ENCODE data around the gene GXYLT2. TPM values are rescaled to one million over a fixed set of nuclear protein-coding genes. Genes with fewer than 3 reads are reported as not detected.

GXYLT2 gene
- total RNA-seq, 1 donor from 2014 or later: not detected

GRCh38 chr3:72899349-72899765 is 11.5 kb downstream of the GXYLT2 start:
- H3K4me1 Mint-ChIP-seq (ENCODE audit: low read depth): no peaks in the 10 kb centered on the region
- peaks cover 12% of the 10 kb centered on the region for H3K27me3 Mint-ChIP-seq (ENCODE audit: low read depth)

GRCh38 chr3:72900048-72900447 is 12.2 kb downstream of the GXYLT2 start:
- Mint-ChIP-seq H3K36me3 (ENCODE audit: low read depth) (no peaks in the 10 kb centered on the region), H3K9me3 (no peaks in the 10 kb centered on the region), H3K27me3 (ENCODE audit: low read depth) (peaks cover 12% of the 10 kb centered on the region), H3K4me3 (ENCODE audit: low read depth) (no peak overlapping the region), H3K27ac (no peak overlapping the region), H3K4me1 (ENCODE audit: low read depth) (no peaks in the 10 kb centered on the region)
- no peak for DNase-seq (ENCODE audit: low spot score)
- intact Hi-C loops (cut with micrococcal nuclease): no loop called here

More at GRCh38 chr3:72899349-72899765, 11.5 kb downstream of the GXYLT2 start:
- no peak overlapping the region for H3K4me3 Mint-ChIP-seq (ENCODE audit: low read depth)
- H3K9me3 Mint-ChIP-seq: no peaks in the 10 kb centered on the region
- H3K27ac Mint-ChIP-seq: no peak overlapping the region
- no peak for DNase-seq (ENCODE audit: low spot score)
- no peaks in the 10 kb centered on the region for H3K36me3 Mint-ChIP-seq (ENCODE audit: low read depth)
- intact Hi-C loops (cut with micrococcal nuclease): no loop called here

GRCh38 chr3:72901840-72902239 is 14.0 kb downstream of the GXYLT2 start:
- no peaks in the 10 kb centered on the region for H3K4me1 Mint-ChIP-seq (ENCODE audit: low read depth)
- H3K27ac Mint-ChIP-seq: no peak overlapping the region
- intact Hi-C loops (cut with micrococcal nuclease): no loop called here

GRCh38 chr3:72903004-72903403 is 15.2 kb downstream of the GXYLT2 start:
- H3K9me3 Mint-ChIP-seq: no peaks in the 10 kb centered on the region
- H3K36me3 Mint-ChIP-seq (ENCODE audit: low read depth): no peaks in the 10 kb centered on the region
- no peak for DNase-seq (ENCODE audit: low spot score)
- H3K4me3 Mint-ChIP-seq (ENCODE audit: low read depth): no peak overlapping the region
- H3K4me1 Mint-ChIP-seq (ENCODE audit: low read depth): no peaks in the 10 kb centered on the region
- intact Hi-C loops (cut with micrococcal nuclease): no loop called here
- peaks cover 9% of the 10 kb centered on the region for H3K27me3 Mint-ChIP-seq (ENCODE audit: low read depth)
- H3K27ac Mint-ChIP-seq: no peak overlapping the region

More at GRCh38 chr3:72901840-72902239, 14.0 kb downstream of the GXYLT2 start:
- no peak for DNase-seq (ENCODE audit: low spot score)
- H3K9me3 Mint-ChIP-seq: no peaks in the 10 kb centered on the region
- H3K4me3 Mint-ChIP-seq (ENCODE audit: low read depth): no peak overlapping the region
- peaks cover 6% of the 10 kb centered on the region for H3K27me3 Mint-ChIP-seq (ENCODE audit: low read depth)
- no peaks in the 10 kb centered on the region for H3K36me3 Mint-ChIP-seq (ENCODE audit: low read depth)

- DNase-seq (ENCODE audit: low spot score): no peak
- intact Hi-C loops (cut with micrococcal nuclease): no loop called here
- Mint-ChIP-seq H3K27ac (no peak overlapping the region), H3K9me3 (no peaks in the 10 kb centered on the region), H3K4me3 (ENCODE audit: low read depth) (no peak overlapping the region), H3K36me3 (ENCODE audit: low read depth) (no peaks in the 10 kb centered on the region), H3K27me3 (ENCODE audit: low read depth) (peaks cover 9% of the 10 kb centered on the region), H3K4me1 (ENCODE audit: low read depth) (no peaks in the 10 kb centered on the region)
Observed at GRCh38 chr3:72904163-72904562, 16.3 kb downstream of the GXYLT2 start.

- H3K4me1 Mint-ChIP-seq (ENCODE audit: low read depth): no peaks in the 10 kb centered on the region
- DNase-seq (ENCODE audit: low spot score): no peak
- H3K27me3 Mint-ChIP-seq (ENCODE audit: low read depth): peaks cover 7% of the 10 kb centered on the region
- no peak overlapping the region for H3K27ac Mint-ChIP-seq
- intact Hi-C loops (cut with micrococcal nuclease): no loop called here
- H3K4me3 Mint-ChIP-seq (ENCODE audit: low read depth): no peak overlapping the region
- H3K9me3 Mint-ChIP-seq: no peaks in the 10 kb centered on the region
- no peaks in the 10 kb centered on the region for H3K36me3 Mint-ChIP-seq (ENCODE audit: low read depth)
Observed at GRCh38 chr3:72906154-72906553, 18.3 kb downstream of the GXYLT2 start.

GRCh38 chr3:72907131-72907711 is 19.4 kb downstream of the GXYLT2 start:
- Mint-ChIP-seq H3K27ac (no peak overlapping the region), H3K27me3 (ENCODE audit: low read depth) (peaks cover 7% of the 10 kb centered on the region), H3K9me3 (no peaks in the 10 kb centered on the region), H3K4me3 (ENCODE audit: low read depth) (no peak overlapping the region), H3K36me3 (ENCODE audit: low read depth) (no peaks in the 10 kb centered on the region), H3K4me1 (ENCODE audit: low read depth) (no peaks in the 10 kb centered on the region)
- DNase-seq (ENCODE audit: low spot score): no peak
- intact Hi-C loops (cut with micrococcal nuclease): loop anchor here (1.0 kb wide), 1 partner anchor 9 kb away; no protein-coding TSS in a partner anchor

GRCh38 chr3:72907731-72908620 is 20.1 kb downstream of the GXYLT2 start:
- Mint-ChIP-seq H3K27ac (no peak overlapping the region), H3K4me1 (ENCODE audit: low read depth) (no peaks in the 10 kb centered on the region), H3K4me3 (ENCODE audit: low read depth) (no peak overlapping the region), H3K9me3 (no peaks in the 10 kb centered on the region), H3K27me3 (ENCODE audit: low read depth) (peaks cover 7% of the 10 kb centered on the region), H3K36me3 (ENCODE audit: low read depth) (no peaks in the 10 kb centered on the region)
- no peak for DNase-seq (ENCODE audit: low spot score)
- intact Hi-C loops (cut with micrococcal nuclease): loop anchor here (1.0 kb wide), 1 partner anchor 10 kb away; no protein-coding TSS in a partner anchor

- DNase-seq (ENCODE audit: low spot score): no peak
- Mint-ChIP-seq H3K9me3 (no peaks in the 10 kb centered on the region), H3K4me1 (ENCODE audit: low read depth) (no peaks in the 10 kb centered on the region), H3K4me3 (ENCODE audit: low read depth) (no peak overlapping the region), H3K27ac (no peak overlapping the region), H3K36me3 (ENCODE audit: low read depth) (no peaks in the 10 kb centered on the region), H3K27me3 (ENCODE audit: low read depth) (peaks cover 5% of the 10 kb centered on the region)
- intact Hi-C loops (cut with micrococcal nuclease): no loop called here
Observed at GRCh38 chr3:72909591-72909990, 21.7 kb downstream of the GXYLT2 start.

GRCh38 chr3:72912532-72912931 is 24.7 kb downstream of the GXYLT2 start:
- Mint-ChIP-seq H3K27me3 (ENCODE audit: low read depth) (peaks cover 4% of the 10 kb centered on the region), H3K27ac (no peak overlapping the region), H3K4me3 (ENCODE audit: low read depth) (no peak overlapping the region), H3K9me3 (no peaks in the 10 kb centered on the region), H3K4me1 (ENCODE audit: low read depth) (no peaks in the 10 kb centered on the region), H3K36me3 (ENCODE audit: low read depth) (no peaks in the 10 kb centered on the region)
- DNase-seq (ENCODE audit: low spot score): no peak
- intact Hi-C loops (cut with micrococcal nuclease): no loop called here

GRCh38 chr3:72914383-72914782 is 26.5 kb downstream of the GXYLT2 start:
- Mint-ChIP-seq H3K9me3 (no peaks in the 10 kb centered on the region), H3K27me3 (ENCODE audit: low read depth) (no peaks in the 10 kb centered on the region), H3K36me3 (ENCODE audit: low read depth) (no peaks in the 10 kb centered on the region), H3K27ac (no peak overlapping the region), H3K4me3 (ENCODE audit: low read depth) (no peak overlapping the region), H3K4me1 (ENCODE audit: low read depth) (no peaks in the 10 kb centered on the region)
- intact Hi-C loops (cut with micrococcal nuclease): no loop called here
- no peak for DNase-seq (ENCODE audit: low spot score)

- DNase-seq (ENCODE audit: low spot score): no peak
- Mint-ChIP-seq H3K27ac (no peak overlapping the region), H3K9me3 (no peaks in the 10 kb centered on the region), H3K4me1 (ENCODE audit: low read depth) (no peaks in the 10 kb centered on the region), H3K27me3 (ENCODE audit: low read depth) (peaks cover 2% of the 10 kb centered on the region), H3K4me3 (ENCODE audit: low read depth) (no peak overlapping the region), H3K36me3 (ENCODE audit: low read depth) (no peaks in the 10 kb centered on the region)
- intact Hi-C loops (cut with micrococcal nuclease): no loop called here
Observed at GRCh38 chr3:72916250-72916649, 28.4 kb downstream of the GXYLT2 start.

GRCh38 chr3:72919520-72919919 is 31.7 kb downstream of the GXYLT2 start:
- Mint-ChIP-seq H3K27me3 (ENCODE audit: low read depth) (peaks cover 4% of the 10 kb centered on the region), H3K36me3 (ENCODE audit: low read depth) (no peaks in the 10 kb centered on the region), H3K27ac (no peak overlapping the region), H3K9me3 (no peaks in the 10 kb centered on the region), H3K4me3 (ENCODE audit: low read depth) (no peak overlapping the region), H3K4me1 (ENCODE audit: low read depth) (no peaks in the 10 kb centered on the region)
- no peak for DNase-seq (ENCODE audit: low spot score)
- intact Hi-C loops (cut with micrococcal nuclease): no loop called here
